Fibroblast of lung (primary cell): ENCODE results near the gene WDR37. TPM values are rescaled to one million over a fixed set of nuclear protein-coding genes. Genes with fewer than 3 reads are reported as not detected.

Source experiments
- DNase-seq, 2 donors: peaks; one replicate each; pipeline versions ENCODE4 v3.0.0 to v3.0.0-alpha.2; 2010; ENCODE audit warnings: low read depth in 2 of 2
- H2AFZ ChIP-seq: 2 replicates; pipeline ENCODE4 v1.5.1; 2012; ENCODE audit warnings: low read length, control low read depth, inconsistent platforms
- H3K27ac ChIP-seq: 2 replicates; pipeline ENCODE4 v1.5.1; 2011; ENCODE audit warnings: low read length, control low read depth; ENCODE audit not compliant: insufficient read depth
- H3K27me3 ChIP-seq: 2 replicates; pipeline ENCODE4 v1.5.1; 2011; ENCODE audit warnings: mild to moderate bottlenecking, low read length; ENCODE audit not compliant: control insufficient read depth, insufficient read depth
- H3K36me3 ChIP-seq: 2 replicates; pipeline ENCODE4 v1.5.1; 2011; ENCODE audit warnings: low read length; ENCODE audit not compliant: control insufficient read depth, insufficient read depth
- H3K4me1 ChIP-seq: 2 replicates; pipeline ENCODE4 v1.5.1; 2011; ENCODE audit warnings: low read length; ENCODE audit not compliant: control insufficient read depth, insufficient read depth; ENCODE audit errors: extremely low read depth
- H3K4me2 ChIP-seq: 2 replicates; pipeline ENCODE4 v1.5.1; 2011; ENCODE audit warnings: low read length, control low read depth; ENCODE audit not compliant: insufficient read depth; ENCODE audit errors: extremely low read depth
- H3K4me3 ChIP-seq, 4 experiments: fragments of 200-600 bp in 1 of 4; sonication (generic) in 1 of 4; replicated peaks in 1 of 4; 2 replicates each; pipeline ENCODE4 v1.5.1; 2011 to 2016; ENCODE audit warnings: low read length in 4 of 4, low read depth in 3 of 4, mild to moderate bottlenecking in 3 of 4, control low read depth in 2 of 4, inconsistent platforms in 1 of 4, mixed read lengths in 1 of 4; ENCODE audit not compliant: insufficient read depth in 1 of 4; ENCODE audit errors: control extremely low read depth in 1 of 4
- H3K79me2 ChIP-seq: 2 replicates; pipeline ENCODE4 v1.5.1; 2012; ENCODE audit warnings: mild to moderate bottlenecking, low read length, inconsistent platforms; ENCODE audit not compliant: control insufficient read depth, insufficient read depth
- H3K9ac ChIP-seq: 2 replicates; pipeline ENCODE4 v1.5.1; 2011; ENCODE audit warnings: mild to moderate bottlenecking, low read length, control low read depth; ENCODE audit not compliant: insufficient read depth
- H3K9me3 ChIP-seq: 2 replicates; pipeline ENCODE4 v1.5.1; 2012; ENCODE audit warnings: low read depth, low read length; ENCODE audit not compliant: control insufficient read depth, insufficient read depth
- H4K20me1 ChIP-seq: 2 replicates; pipeline ENCODE4 v1.5.1; 2011; ENCODE audit warnings: low read length; ENCODE audit not compliant: control insufficient read depth, insufficient read depth; ENCODE audit errors: extremely low read depth
- CTCF ChIP-seq, 2 donors: IDR thresholded peaks in 1 of 2; conservative IDR thresholded peaks in 1 of 2; 1 replicate in 1 of 2; 2 replicates in 1 of 2; pipeline ENCODE4 v1.5.1; 2011 to 2012; ENCODE audit warnings: low read length in 2 of 2, control low read depth in 1 of 2, inconsistent platforms in 1 of 2, low read depth in 1 of 2, mild to moderate bottlenecking in 1 of 2
- EZH2 ChIP-seq: IDR thresholded peaks from 2 replicates; pipeline ENCODE4 v1.5.1; 2012; ENCODE audit warnings: low read length, control low read depth, mild to moderate bottlenecking; ENCODE audit errors: missing control alignments
- polyA plus RNA-seq, 2 donors: library from polyadenylated mRNA; depleted of rRNA in 1 of 2; stranded (reverse) in 1 of 2; unstranded in 1 of 2; fragments of >200 nt; gene quantifications; 2 replicates each; pipeline ENCODE4 v1.2.1, GENCODE V29; 2011 to 2012; ENCODE audit warnings: missing spikeins in 1 of 2
- total RNA-seq: library from RNA; depleted of rRNA; stranded (reverse); fragments of >200 nt; gene quantifications from 2 replicates; pipeline ENCODE4 v1.2.1, GENCODE V29; 2014

The WDR37 gene
- total and polyA plus RNA-seq, 2 donors (not counting 1 experiment from before 2014, with no cell fraction given): 13.0 to 15.8 TPM

- no peak overlapping the region for H2AFZ ChIP-seq
- DNase-seq: no peak
- no peak for TF ChIP-seq CTCF (conservative IDR thresholded peaks at IDR 0.05 in 1 of 2, IDR thresholded peaks at IDR 0.05 in 1 of 2; ENCODE audit: low read depth in 1 of 2, low read length in 2 of 2)
- no peak for TF ChIP-seq EZH2
- no peaks in the 10 kb centered on the region for H3K9me3 ChIP-seq
- H3K9ac ChIP-seq: no peak overlapping the region
- H3K27ac ChIP-seq: no peak overlapping the region
- H3K4me1 ChIP-seq: peaks cover 7% of the 10 kb centered on the region
- peaks cover 81% of the 10 kb centered on the region for H3K79me2 ChIP-seq
- H4K20me1 ChIP-seq: no peaks in the 10 kb centered on the region
- peaks cover 3% of the 10 kb centered on the region for H3K36me3 ChIP-seq
- H3K27me3 ChIP-seq: no peaks in the 10 kb centered on the region
- peak overlapping the region; percentile 84 for H3K4me2 ChIP-seq
- peak overlapping the region; percentile 92 to 98 (median 94) for H3K4me3 ChIP-seq
Observed at GRCh38 chr10:1054684-1055083, 1.5 kb upstream of the WDR37 start.

GRCh38 chr10:1057106-1057657 lies 997 bp downstream of the WDR37 start:
- peaks cover 4% of the 10 kb centered on the region for H3K4me1 ChIP-seq
- H3K27me3 ChIP-seq: no peaks in the 10 kb centered on the region
- H3K27ac ChIP-seq: peak overlapping the region; percentile 99
- TF ChIP-seq EZH2 (no peak), CTCF (conservative IDR thresholded peaks at IDR 0.05 in 1 of 2, IDR thresholded peaks at IDR 0.05 in 1 of 2; ENCODE audit: low read depth in 1 of 2, low read length in 2 of 2) (no peak)
- DNase-seq: no peak
- H3K79me2 ChIP-seq: peaks cover 87% of the 10 kb centered on the region
- no peaks in the 10 kb centered on the region for H4K20me1 ChIP-seq
- peak overlapping the region; percentile 100 for H3K9ac ChIP-seq
- H3K9me3 ChIP-seq: no peaks in the 10 kb centered on the region
- peaks cover 3% of the 10 kb centered on the region for H3K36me3 ChIP-seq
- peak overlapping the region; percentile 88 for H3K4me2 ChIP-seq
- peak overlapping the region; percentile 57 for H2AFZ ChIP-seq
- peak overlapping the region; percentile 73 to 98 (median 93) for H3K4me3 ChIP-seq

- peak overlapping the region in 2 of 4 experiments; percentile 73 to 94 for H3K4me3 ChIP-seq
- no peak for DNase-seq
Observed at GRCh38 chr10:1058017-1058416, 1.8 kb downstream of the WDR37 start.

More at GRCh38 chr10:1058017-1058416, 1.8 kb downstream of the WDR37 start:
- Histone ChIP-seq H3K27ac (no peak overlapping the region), H3K4me2 (peak overlapping the region; percentile 88), H2AFZ (no peak overlapping the region), H3K9ac (no peak overlapping the region), H3K79me2 (peaks cover 82% of the 10 kb centered on the region), H3K4me1 (peaks cover 4% of the 10 kb centered on the region), H4K20me1 (no peaks in the 10 kb centered on the region), H3K36me3 (peaks cover 1% of the 10 kb centered on the region), H3K27me3 (no peaks in the 10 kb centered on the region), H3K9me3 (no peaks in the 10 kb centered on the region)
- TF ChIP-seq EZH2 (no peak), CTCF (conservative IDR thresholded peaks at IDR 0.05 in 1 of 2, IDR thresholded peaks at IDR 0.05 in 1 of 2; ENCODE audit: low read depth in 1 of 2, low read length in 2 of 2) (no peak)
